HepG2 (cell line): Measurements from ENCODE around the gene RNASE9. TPM values are rescaled to one million over a fixed set of nuclear protein-coding genes. Genes with fewer than 3 reads are reported as not detected.

Source experiments
- AHDC1 ChIP-seq: sonication (generic); formaldehyde crosslinking; IDR thresholded peaks from 2 replicates; pipeline ENCODE4 v1.5.1; 2020; ENCODE audit warnings: mild to moderate bottlenecking, missing genetic modification reagents, borderline replicate concordance
- CENPX ChIP-seq: sonication (generic); formaldehyde crosslinking; IDR thresholded peaks from 2 replicates; pipeline ENCODE4 v1.9.0; 2021; ENCODE audit warnings: mild to moderate bottlenecking, missing genetic modification reagents, moderate library complexity
- FOXA3 ChIP-seq: IDR thresholded peaks from 2 replicates; pipeline ENCODE4 v1.6.1; 2016; ENCODE audit warnings: missing genetic modification reagents, missing compliant biosample characterization
- HOXA3 ChIP-seq: sonication (generic); formaldehyde crosslinking; IDR thresholded peaks from 2 replicates; pipeline ENCODE4 v1.5.0; 2020; ENCODE audit warnings: missing genetic modification reagents
- JUN ChIP-seq: sonication (generic); formaldehyde crosslinking; IDR thresholded peaks from 2 replicates; pipeline ENCODE4 v1.4.0; 2020; ENCODE audit warnings: mild to moderate bottlenecking, missing genetic modification reagents
- MAFK ChIP-seq, 2 experiments: IDR thresholded peaks in 1 of 2; conservative IDR thresholded peaks in 1 of 2; 2 replicates each; pipeline ENCODE4 v1.6.1; 2011; ENCODE audit warnings: improper control_type of control experiment in 2 of 2, low read length in 2 of 2
- MIXL1 ChIP-seq: IDR thresholded peaks from 2 replicates; pipeline ENCODE4 v1.6.1; 2016
- NCOR1 ChIP-seq: fragments of 200-600 bp; sonication (generic); IDR thresholded peaks from 2 replicates; pipeline ENCODE4 v1.7.0; 2017; ENCODE audit warnings: antibody characterized with exemption, low read length, borderline replicate concordance
- PHF21A ChIP-seq: sonication (generic); formaldehyde crosslinking; IDR thresholded peaks from 2 replicates; pipeline ENCODE4 v1.5.0; 2020; ENCODE audit warnings: mild to moderate bottlenecking, missing genetic modification reagents
- PHF8 ChIP-seq: sonication (generic); formaldehyde crosslinking; IDR thresholded peaks from 2 replicates; pipeline ENCODE4 v1.5.0; 2020; ENCODE audit warnings: missing genetic modification reagents
- RAD51 ChIP-seq: fragments of 450-650 bp; IDR thresholded peaks from 2 replicates; pipeline ENCODE4 v1.6.1; 2016; ENCODE audit warnings: borderline replicate concordance
- REPIN1 ChIP-seq: sonication (generic); formaldehyde crosslinking; IDR thresholded peaks from 2 replicates; pipeline ENCODE4 v1.8.0; 2022; ENCODE audit warnings: missing genetic modification reagents, low read depth, mild to moderate bottlenecking, borderline replicate concordance
- SOX13 ChIP-seq, 3 experiments: fragments of 450-650 bp in 1 of 3; sonication (generic) in 1 of 3; formaldehyde crosslinking in 1 of 3; IDR thresholded peaks in 2 of 3; conservative IDR thresholded peaks in 1 of 3; 2 replicates each; pipeline versions ENCODE4 v1.5.0 to v1.6.1; 2016 to 2020; ENCODE audit warnings: antibody characterized with exemption in 1 of 3, mild to moderate bottlenecking in 1 of 3, missing compliant biosample characterization in 1 of 3, missing genetic modification reagents in 1 of 3, moderate library complexity in 1 of 3
- ZFP91 ChIP-seq: sonication (generic); formaldehyde crosslinking; IDR thresholded peaks from 2 replicates; pipeline ENCODE4 v1.9.0; 2022; ENCODE audit warnings: missing genetic modification reagents, mild to moderate bottlenecking, borderline replicate concordance
- ZMYM3 ChIP-seq: sonication (generic); formaldehyde crosslinking; IDR thresholded peaks from 2 replicates; pipeline ENCODE4 v1.5.1; 2020; ENCODE audit warnings: mild to moderate bottlenecking, missing genetic modification reagents
- ZNF264 ChIP-seq: sonication (generic); formaldehyde crosslinking; IDR thresholded peaks from 2 replicates; pipeline ENCODE4 v1.4.0; 2020; ENCODE audit warnings: missing genetic modification reagents
- ZNF556 ChIP-seq: sonication (generic); formaldehyde crosslinking; IDR thresholded peaks from 2 replicates; pipeline ENCODE4 v1.4.0; 2020; ENCODE audit warnings: mild to moderate bottlenecking, missing genetic modification reagents, borderline replicate concordance
- ZNF557 ChIP-seq: sonication (generic); formaldehyde crosslinking; IDR thresholded peaks from 2 replicates; pipeline ENCODE4 v1.4.0; 2020; ENCODE audit warnings: missing genetic modification reagents
- ZNF574 ChIP-seq: sonication (generic); formaldehyde crosslinking; IDR thresholded peaks from 2 replicates; pipeline ENCODE4 v1.4.0; 2020; ENCODE audit warnings: missing genetic modification reagents
- ZNF879 ChIP-seq: sonication (generic); formaldehyde crosslinking; IDR thresholded peaks from 2 replicates; pipeline ENCODE4 v1.8.1; 2023; ENCODE audit warnings: missing genetic modification reagents
- polyA plus RNA-seq, 8 experiments: library from polyadenylated mRNA; depleted of rRNA in 3 of 8; stranded (reverse) in 7 of 8; unstranded in 1 of 8; fragments of >200 nt; fragmentation: Illumina TruSeq in 4 of 8; extraction: Trizol in 4 of 8; gene quantifications; 2 replicates each; pipeline versions ENCODE4 v1.2.1 to v1.2.3, GENCODE V29; 2011 to 2016; ENCODE audit warnings: low read depth in 4 of 8, missing spikeins in 1 of 8, mixed read lengths in 1 of 8; ENCODE audit not compliant: insufficient read depth in 1 of 8
- total RNA-seq, 5 experiments: library from RNA; depleted of rRNA; stranded (reverse); fragments of >200 nt; fragmentation: Illumina TruSeq; extraction: Trizol; gene quantifications; 2 replicates each; pipeline ENCODE4 v1.2.3, GENCODE V29; 2016; ENCODE audit warnings: low read depth in 1 of 5

Gene RNASE9
- total and polyA plus RNA-seq, 2 of the 13 experiments (the other 11 are each of a cell fraction or from before 2014, with no cell fraction given): not detected

GRCh38 chr14:20606190-20606901, 45.5 kb upstream of the RNASE9 start (continued):
- no peak for TF ChIP-seq AHDC1 (CRISPR knock-in tag)
- no peak for TF ChIP-seq CENPX (CRISPR knock-in tag)
- TF ChIP-seq ZNF574 (CRISPR knock-in tag): peak; percentile 76
- TF ChIP-seq JUN (CRISPR knock-in tag): 0 out of 2 replicates have a peak, but pooled peaks have one; percentile 29
- peak; percentile 63 for TF ChIP-seq ZMYM3
- TF ChIP-seq ZNF557 (CRISPR knock-in tag): no peak
- 0 out of 2 replicates have a peak, but pooled peaks have one; percentile 53 for TF ChIP-seq ZNF556 (CRISPR knock-in tag)
- no peak for TF ChIP-seq ZNF879 (CRISPR knock-in tag)
- peak; percentile 73 for TF ChIP-seq HOXA3 (CRISPR knock-in tag)
- TF ChIP-seq RAD51: no peak
- TF ChIP-seq PHF21A (CRISPR knock-in tag): peak; percentile 78
- peak; percentile 85; the same call in 1 of the 2 replicates for TF ChIP-seq NCOR1
- TF ChIP-seq ZNF264 (CRISPR knock-in tag): peak; percentile 96
- no peak for TF ChIP-seq SOX13 (IDR thresholded peaks at IDR 0.05)
- TF ChIP-seq SOX13 (CRISPR knock-in tag; conservative IDR thresholded peaks at IDR 0.05 in 1 of 2, IDR thresholded peaks at IDR 0.05 in 1 of 2): peak in 1 of 2 experiments; percentile 27; a peak in 1 of 4 replicates
- TF ChIP-seq ZFP91: peak; percentile 62
- peak; percentile 47; the same call in 1 of the 2 replicates for TF ChIP-seq FOXA3 (CRISPR knock-in tag)
- TF ChIP-seq PHF8 (CRISPR knock-in tag): no peak
- TF ChIP-seq MIXL1 (CRISPR knock-in tag): peak; percentile 30; the same call in 1 of the 2 replicates
- no peak for TF ChIP-seq REPIN1 (CRISPR knock-in tag)
- TF ChIP-seq MAFK (conservative IDR thresholded peaks at IDR 0.05 in 1 of 2, IDR thresholded peaks at IDR 0.05 in 1 of 2; ENCODE audit: low read length in 2 of 2): no peak
